Measurements from ENCODE around the gene SCNN1G. TPM values are rescaled to one million over a fixed set of nuclear protein-coding genes. Genes with fewer than 3 reads are reported as not detected.

The SCNN1G gene
- total RNA-seq, 3 donors from 2014 or later (not counting 1 experiment from before 2014, with no cell fraction given), result not detected

GRCh38 chr16:23145186-23145585 lies 37.4 kb upstream of the SCNN1G start:
- H3K36me3 Mint-ChIP-seq, result no peaks in the 10 kb centered on the region
- Histone ChIP-seq H3K27ac (ENCODE audit: low read length) (no peak overlapping the region), H3K27me3 (ENCODE audit: control insufficient read depth, insufficient read depth, low read length) (no peaks in the 10 kb centered on the region), H3K4me1 (ENCODE audit: control insufficient read depth, insufficient read depth, low read length) (peaks cover 9% of the 10 kb centered on the region), H3K4me3 (ENCODE audit: low read length) (no peak overlapping the region), H3K9me3 (ENCODE audit: control insufficient read depth, insufficient read depth, low read length) (no peaks in the 10 kb centered on the region), H3K36me3 (ENCODE audit: control insufficient read depth, insufficient read depth, low read length) (no peaks in the 10 kb centered on the region)
- WGBS (ENCODE audit: insufficient coverage), result 72% methylated on average over 6 of the region's 6 CpGs
- peaks cover 16% of the 10 kb centered on the region in 2 donors for H3K4me1 Mint-ChIP-seq
- no peaks in the 10 kb centered on the region for H3K27me3 Mint-ChIP-seq (ENCODE audit: low read depth in 2 of 2)
- intact Hi-C loops (cut with micrococcal nuclease), result loop anchor here (5.0 kb wide), 1 partner anchor 1548 kb away; the partner anchor contains the start of gene METTL9
- ATAC-seq (no peak), DNase-seq (no peak)
- H3K27ac Mint-ChIP-seq, result no peak overlapping the region
- no peaks in the 10 kb centered on the region for H3K9me3 Mint-ChIP-seq
- no peak overlapping the region for H3K4me3 Mint-ChIP-seq
- no peak for TF ChIP-seq CTCF (IDR thresholded peaks at IDR 0.05)

DNA sequence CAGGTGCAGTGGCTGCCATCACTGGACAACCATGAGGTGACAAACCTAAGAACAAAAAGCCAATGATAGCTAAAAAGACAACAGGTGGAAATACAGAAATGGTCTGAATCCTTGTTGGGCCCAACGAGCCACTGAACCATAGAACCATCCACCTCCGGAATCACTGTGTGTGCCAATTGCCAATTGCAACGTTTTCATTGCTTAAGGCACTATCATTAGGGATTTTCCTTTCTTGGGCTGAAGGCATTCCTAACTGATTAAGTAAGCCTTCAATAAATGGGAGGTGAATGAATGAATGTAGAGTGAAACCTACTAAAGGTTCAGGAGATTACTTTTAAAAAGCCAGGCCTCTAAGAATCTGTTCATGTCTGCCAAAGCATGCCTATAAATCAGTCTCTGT lies 36.9 kb upstream of the SCNN1G start:
- Mint-ChIP-seq H3K36me3 (no peaks in the 10 kb centered on the region), H3K9me3 (no peaks in the 10 kb centered on the region), H3K4me1 (peaks cover 17% of the 10 kb centered on the region in 2 donors), H3K4me3 (no peak overlapping the region), H3K27ac (no peak overlapping the region), H3K27me3 (ENCODE audit: low read depth in 2 of 2) (no peaks in the 10 kb centered on the region)
- Histone ChIP-seq H3K36me3 (ENCODE audit: control insufficient read depth, insufficient read depth, low read length) (no peaks in the 10 kb centered on the region), H3K27me3 (ENCODE audit: control insufficient read depth, insufficient read depth, low read length) (no peaks in the 10 kb centered on the region), H3K4me1 (ENCODE audit: control insufficient read depth, insufficient read depth, low read length) (peaks cover 9% of the 10 kb centered on the region), H3K4me3 (ENCODE audit: low read length) (no peak overlapping the region), H3K27ac (ENCODE audit: low read length) (no peak overlapping the region), H3K9me3 (ENCODE audit: control insufficient read depth, insufficient read depth, low read length) (no peaks in the 10 kb centered on the region)
- ATAC-seq (no peak), DNase-seq (no peak)
- intact Hi-C loops (cut with micrococcal nuclease), result loop anchor here (5.0 kb wide), 1 partner anchor 1548 kb away; the partner anchor contains the start of gene METTL9
- no peak for TF ChIP-seq CTCF (IDR thresholded peaks at IDR 0.05)
- WGBS (ENCODE audit: insufficient coverage), result 97% methylated on average over 3 of the region's 3 CpGs

DNA sequence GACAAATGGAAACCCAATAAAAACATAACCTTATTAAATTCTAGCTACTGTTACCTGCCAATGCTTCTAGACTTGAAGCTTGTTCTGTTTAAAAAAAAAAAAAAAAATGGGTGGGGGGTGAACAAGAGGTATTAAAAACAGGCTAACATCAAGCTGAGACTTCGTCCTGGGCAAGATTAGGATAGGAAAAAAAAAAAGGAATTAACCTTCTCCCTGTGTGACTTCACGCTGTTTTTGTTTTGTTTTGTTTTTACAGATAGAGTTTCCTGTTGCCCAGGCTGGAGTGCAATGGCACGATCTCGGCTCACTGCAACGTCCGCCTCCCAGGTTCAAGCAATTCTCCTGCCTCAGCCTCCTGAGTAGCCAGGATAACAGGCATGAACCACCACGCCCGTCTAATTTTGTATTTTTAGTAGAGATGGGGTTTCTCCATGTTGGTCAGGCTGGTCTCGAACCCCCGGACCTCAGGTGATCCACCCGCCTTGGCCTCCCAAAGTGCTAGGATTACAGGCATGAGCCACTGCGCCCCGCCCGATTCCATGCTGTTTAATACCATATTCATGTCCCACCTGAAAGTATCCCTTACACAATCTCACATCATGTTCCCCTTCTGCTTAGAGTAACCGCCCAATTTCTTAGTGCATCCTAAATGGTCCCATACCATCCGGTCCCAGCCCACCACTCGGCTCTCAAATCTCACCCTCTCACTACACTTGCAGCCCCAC lies 35.5 kb upstream of the SCNN1G start:
- H3K9me3 Mint-ChIP-seq, result no peaks in the 10 kb centered on the region
- Histone ChIP-seq H3K27ac (ENCODE audit: low read length) (no peak overlapping the region), H3K9me3 (ENCODE audit: control insufficient read depth, insufficient read depth, low read length) (no peaks in the 10 kb centered on the region), H3K4me3 (ENCODE audit: low read length) (no peak overlapping the region), H3K36me3 (ENCODE audit: control insufficient read depth, insufficient read depth, low read length) (no peaks in the 10 kb centered on the region), H3K27me3 (ENCODE audit: control insufficient read depth, insufficient read depth, low read length) (no peaks in the 10 kb centered on the region), H3K4me1 (ENCODE audit: control insufficient read depth, insufficient read depth, low read length) (peaks cover 9% of the 10 kb centered on the region)
- DNase-seq (no peak), ATAC-seq (no peak)
- no peak for TF ChIP-seq CTCF (IDR thresholded peaks at IDR 0.05)
- WGBS (ENCODE audit: insufficient coverage), result 97% methylated on average over 17 of the region's 17 CpGs
- H3K27me3 Mint-ChIP-seq (ENCODE audit: low read depth in 2 of 2), result peaks cover 0 to 7% of the 10 kb centered on the region in 2 donors
- peak overlapping the region; percentile 57 for H3K4me3 Mint-ChIP-seq
- H3K4me1 Mint-ChIP-seq, result peaks cover 17% of the 10 kb centered on the region in 2 donors
- intact Hi-C loops (cut with micrococcal nuclease), result loop anchor here (5.0 kb wide), 1 partner anchor 1550 kb away; the partner anchor contains the start of gene METTL9
- H3K36me3 Mint-ChIP-seq, result no peaks in the 10 kb centered on the region
- no peak overlapping the region for H3K27ac Mint-ChIP-seq
